HG02970 (cell line): Measurements from ENCODE around the gene TRPC6.
"Not testable (repeated sequence)": the region's sequence is repeated elsewhere in the genome, so short reads cannot be mapped to it uniquely, and the experiment has no call there.

Source experiments
- ATAC-seq: cut with Tn5 transposase; IDR thresholded peaks from one replicate; pipeline ENCODE4 v1.9.1; 2021; ENCODE audit warnings: mild to moderate bottlenecking, moderate library complexity, moderate number of reproducible peaks; ENCODE audit not compliant: unreplicated experiment, low FRiP score

Gene TRPC6

GRCh38 chr11:101458161-101458560, 125.6 kb downstream of the TRPC6 start:
- no peak for ATAC-seq

DNA sequence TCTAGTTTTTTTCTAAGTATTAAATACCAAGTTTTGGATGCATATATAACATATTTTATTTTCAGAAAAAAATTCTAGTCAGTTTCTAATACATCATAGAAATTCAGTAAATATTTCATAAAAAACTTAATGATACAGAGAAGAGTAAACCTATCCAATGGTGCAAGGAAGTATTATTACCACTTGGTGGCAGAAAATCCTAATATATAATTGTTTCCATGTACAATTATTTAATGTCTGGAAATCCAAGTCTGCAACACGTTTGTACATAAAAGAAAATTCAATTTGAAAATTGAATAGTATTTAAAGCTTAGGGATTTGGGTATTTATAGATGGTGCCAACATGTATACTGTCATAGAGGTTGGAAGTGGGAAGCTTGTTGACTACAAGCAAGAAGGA, 127.0 kb downstream of the TRPC6 start:
- no peak for ATAC-seq

DNA sequence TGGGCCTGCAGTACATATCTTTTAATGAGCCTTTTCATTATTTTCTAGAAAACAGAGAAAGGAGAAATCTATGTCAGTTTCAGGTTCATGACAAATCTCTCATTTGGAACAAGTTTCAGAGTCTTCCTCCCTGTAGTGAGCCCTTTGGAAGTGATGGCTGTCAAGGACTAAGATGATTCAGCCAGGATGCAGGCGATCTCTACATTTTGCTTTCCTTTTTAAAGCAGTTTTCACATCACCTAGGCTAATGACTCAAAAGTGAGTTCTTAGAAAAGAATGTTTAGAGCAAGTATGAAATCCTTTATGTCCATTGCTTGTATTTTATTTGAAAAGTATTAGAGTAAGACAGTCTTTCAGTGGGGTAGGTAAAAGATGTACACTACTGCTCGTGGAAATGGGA, 130.1 kb downstream of the TRPC6 start:
- no peak for ATAC-seq

DNA sequence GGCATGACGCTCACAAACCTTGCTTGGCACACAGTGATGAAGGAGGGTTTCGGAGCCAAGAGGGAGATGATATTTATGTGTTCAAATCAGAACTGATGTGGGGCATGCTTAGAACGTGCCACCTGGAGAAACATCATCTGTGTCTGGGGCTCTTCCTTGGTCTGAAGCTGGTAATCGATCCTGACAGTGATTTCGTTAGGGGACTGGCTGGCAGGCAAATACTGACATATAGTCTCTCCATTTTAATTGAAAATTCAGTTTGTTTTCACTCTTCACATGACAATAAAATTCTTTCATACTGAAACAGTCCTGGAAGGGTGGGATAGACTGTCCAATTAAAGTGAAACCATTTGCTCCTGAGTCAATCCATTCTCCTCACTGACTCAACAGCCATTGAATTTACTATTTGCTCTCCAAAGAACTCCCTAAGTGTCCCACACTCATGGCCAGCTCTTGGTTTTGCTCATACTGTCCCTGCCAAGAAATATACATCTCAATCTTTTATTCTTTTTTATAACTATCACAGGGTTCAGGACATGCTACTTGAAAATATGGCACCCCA, 134.8 kb downstream of the TRPC6 start:
- no peak for ATAC-seq

DNA sequence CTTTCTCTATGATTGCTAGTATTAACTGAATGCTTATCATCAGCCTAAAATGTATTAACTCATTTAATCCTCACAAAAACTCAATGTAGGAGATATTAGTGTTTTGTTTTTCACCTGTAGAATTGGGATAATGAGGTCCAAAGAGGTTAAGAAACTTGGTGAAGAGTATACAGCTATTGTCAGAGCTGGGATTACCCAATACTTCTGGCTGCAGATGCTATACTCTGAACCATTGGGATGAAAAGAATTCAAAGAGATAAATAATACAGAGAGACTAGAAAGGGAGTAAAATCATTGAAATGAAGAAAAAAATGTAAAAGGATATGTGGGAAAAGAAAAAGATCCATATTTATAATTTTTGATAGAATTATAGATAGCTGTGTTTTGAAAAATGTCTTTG, 137.1 kb downstream of the TRPC6 start:
- no peak for ATAC-seq

DNA sequence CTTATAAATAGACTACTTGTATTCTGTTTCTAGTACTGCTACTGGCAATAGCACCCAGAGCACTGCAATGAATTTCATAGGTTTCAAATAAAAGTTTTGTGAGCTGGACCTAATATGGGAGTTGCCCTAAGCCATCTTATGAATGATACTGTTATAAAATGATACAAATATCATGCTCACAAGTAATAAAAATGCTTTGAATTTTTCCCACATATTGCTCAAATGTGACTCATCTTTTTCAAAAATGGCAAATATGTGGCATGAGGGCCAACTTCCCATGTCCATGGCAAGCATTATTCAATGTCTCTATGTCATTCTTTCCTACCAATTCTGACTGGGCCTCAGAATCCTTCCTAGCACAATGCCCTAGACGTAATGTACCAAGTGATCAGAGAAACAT, 137.6 kb downstream of the TRPC6 start:
- ATAC-seq: no peak

DNA sequence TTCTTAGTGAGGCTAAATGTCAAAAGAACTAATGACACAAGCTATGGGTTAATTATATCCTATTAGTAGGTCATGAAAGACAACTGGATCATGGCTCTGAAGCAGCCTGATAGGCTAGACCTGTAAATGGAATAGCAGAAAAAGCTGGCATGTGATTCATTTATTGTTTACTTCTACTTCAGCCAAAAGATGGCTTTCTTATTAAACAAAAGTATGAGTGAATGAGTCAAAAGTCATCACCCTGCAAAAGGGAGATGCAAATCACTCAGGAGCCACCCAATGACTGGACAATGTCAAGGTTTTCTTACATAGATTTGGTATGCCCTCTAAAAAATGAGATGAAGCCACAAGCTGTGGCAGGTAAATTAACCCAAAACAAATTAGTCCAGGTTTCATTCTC, 138.0 kb downstream of the TRPC6 start:
- ATAC-seq: no peak

- no peak for ATAC-seq
Observed at GRCh38 chr11:101444851-101445250, 139.0 kb downstream of the TRPC6 start.

DNA sequence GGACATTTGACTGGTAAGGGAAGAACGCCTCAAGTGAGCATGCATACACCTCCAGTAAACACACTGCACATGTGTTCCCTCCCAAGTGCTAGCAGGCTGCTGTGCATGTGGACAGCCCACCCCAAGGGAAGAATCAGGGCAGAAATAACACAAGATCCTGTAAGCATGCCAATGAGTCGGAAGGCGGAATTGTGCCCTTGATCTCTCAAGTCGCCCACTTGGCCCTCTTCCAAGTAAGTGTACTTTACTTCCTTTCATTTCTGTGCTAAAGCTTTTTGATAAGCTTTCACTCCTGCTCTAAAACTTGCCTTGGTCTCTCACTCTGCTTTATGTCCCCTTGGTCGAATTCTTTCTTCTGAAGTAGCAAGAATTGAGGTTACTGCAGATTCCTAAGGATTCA, 139.6 kb downstream of the TRPC6 start:
- ATAC-seq: no peak

DNA sequence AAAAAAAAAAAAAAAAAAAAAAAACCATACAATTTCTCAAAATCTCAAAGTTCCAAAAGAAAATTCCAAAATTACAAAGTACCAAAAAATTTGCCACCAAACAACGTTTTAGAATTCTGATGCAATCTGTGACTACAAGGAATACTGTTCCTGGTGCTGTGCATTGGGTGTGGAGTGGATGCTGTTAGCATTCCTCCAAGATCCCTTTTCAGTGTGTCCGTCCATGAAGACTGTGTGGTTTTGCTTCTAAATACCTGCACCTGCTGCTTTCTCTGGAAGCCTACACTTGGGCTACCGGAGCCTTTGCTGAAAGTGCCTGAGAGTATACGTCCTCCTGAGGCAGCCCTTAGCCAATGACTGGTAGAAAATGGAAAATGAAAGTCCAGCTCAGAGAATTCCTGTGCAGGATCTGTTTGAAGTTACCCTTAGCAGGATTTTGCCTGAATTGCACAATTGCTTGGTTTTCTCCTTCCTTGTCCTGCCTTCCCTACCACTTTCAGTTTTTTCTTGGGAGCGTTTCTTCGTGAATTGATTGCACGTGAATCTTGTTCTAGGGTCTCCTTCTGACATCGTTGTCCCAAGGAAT, 140.8 kb downstream of the TRPC6 start:
- no peak for ATAC-seq

DNA sequence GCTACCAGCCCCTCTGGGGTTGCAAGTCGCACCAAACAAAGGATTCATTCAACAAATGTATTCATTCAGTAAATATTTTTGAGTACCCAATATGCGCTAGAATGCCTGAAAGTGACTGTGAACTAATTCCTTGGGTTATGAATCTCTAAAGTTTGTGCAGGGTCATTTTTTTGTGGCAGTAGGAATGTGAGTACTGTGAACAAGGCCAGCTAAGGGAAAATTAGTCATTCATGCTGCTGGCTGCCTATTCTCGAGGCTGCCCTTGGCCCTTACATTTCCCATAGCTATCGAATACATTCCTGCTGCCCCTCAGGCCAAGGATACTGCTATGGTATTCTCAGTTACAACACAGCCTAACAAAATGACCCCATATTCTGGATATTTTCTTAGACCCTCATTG, 141.6 kb downstream of the TRPC6 start:
- ATAC-seq: no peak

GRCh38 chr11:101441747-101442146, 142.1 kb downstream of the TRPC6 start:
- ATAC-seq: no peak

- ATAC-seq: no peak
Observed at GRCh38 chr11:101439488-101439887, 144.3 kb downstream of the TRPC6 start.

DNA sequence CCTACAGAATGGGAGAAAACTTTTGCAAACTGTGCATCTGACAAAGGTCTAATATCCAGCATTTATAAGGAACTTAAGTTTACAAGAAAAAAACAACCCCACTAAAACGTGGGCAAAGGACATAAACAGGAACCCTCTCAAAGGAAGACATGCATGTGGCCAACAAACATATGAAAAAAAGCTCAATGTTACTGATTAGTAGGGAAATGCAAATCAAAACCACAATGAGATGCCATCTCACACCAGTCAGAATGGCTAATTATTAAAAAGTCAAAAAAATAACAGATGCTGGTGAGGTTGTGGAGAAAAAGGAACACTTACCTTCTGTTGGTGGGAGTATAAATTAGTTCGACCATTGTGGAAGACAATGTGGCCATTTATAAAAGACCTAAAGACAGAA, 145.1 kb downstream of the TRPC6 start:
- not testable (repeated sequence) for ATAC-seq

- no peak for ATAC-seq
Observed at GRCh38 chr11:101438126-101438525, 145.7 kb downstream of the TRPC6 start.

- ATAC-seq: no peak
Observed at GRCh38 chr11:101436511-101437142, 147.2 kb downstream of the TRPC6 start.

- no peak for ATAC-seq
Observed at GRCh38 chr11:101435408-101435973, 148.3 kb downstream of the TRPC6 start.

DNA sequence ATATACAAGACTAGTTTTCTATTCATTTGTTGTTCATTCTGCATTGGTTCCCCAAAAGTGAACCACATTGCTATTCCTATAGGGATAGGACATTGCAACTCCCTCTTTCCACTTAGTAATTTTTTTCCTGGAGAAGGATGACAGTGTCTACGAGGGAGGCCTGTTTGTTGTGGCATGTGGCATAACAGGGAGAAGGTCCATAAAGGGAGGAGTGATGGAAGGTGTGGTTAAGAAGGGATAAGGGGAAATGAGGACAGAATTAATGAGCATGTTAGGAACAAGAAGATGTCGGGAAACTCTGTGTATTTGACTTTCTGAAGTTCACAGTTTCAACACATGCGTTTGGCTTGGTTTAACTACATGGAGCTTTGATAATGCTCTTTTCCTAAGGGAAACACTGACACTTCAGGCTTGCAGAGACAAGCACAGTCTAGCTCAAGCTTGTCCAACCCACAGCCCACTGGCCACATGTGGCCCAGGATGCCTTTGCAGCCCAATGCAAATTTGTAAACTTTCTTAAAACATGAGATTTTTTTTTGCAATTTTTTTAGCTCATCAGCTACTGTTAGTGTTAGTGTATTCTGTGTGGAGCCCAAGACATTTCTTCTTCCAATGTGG, 149.7 kb downstream of the TRPC6 start:
- ATAC-seq: no peak

- ATAC-seq: no peak
Observed at GRCh38 chr11:101433151-101433550, 150.7 kb downstream of the TRPC6 start.

DNA sequence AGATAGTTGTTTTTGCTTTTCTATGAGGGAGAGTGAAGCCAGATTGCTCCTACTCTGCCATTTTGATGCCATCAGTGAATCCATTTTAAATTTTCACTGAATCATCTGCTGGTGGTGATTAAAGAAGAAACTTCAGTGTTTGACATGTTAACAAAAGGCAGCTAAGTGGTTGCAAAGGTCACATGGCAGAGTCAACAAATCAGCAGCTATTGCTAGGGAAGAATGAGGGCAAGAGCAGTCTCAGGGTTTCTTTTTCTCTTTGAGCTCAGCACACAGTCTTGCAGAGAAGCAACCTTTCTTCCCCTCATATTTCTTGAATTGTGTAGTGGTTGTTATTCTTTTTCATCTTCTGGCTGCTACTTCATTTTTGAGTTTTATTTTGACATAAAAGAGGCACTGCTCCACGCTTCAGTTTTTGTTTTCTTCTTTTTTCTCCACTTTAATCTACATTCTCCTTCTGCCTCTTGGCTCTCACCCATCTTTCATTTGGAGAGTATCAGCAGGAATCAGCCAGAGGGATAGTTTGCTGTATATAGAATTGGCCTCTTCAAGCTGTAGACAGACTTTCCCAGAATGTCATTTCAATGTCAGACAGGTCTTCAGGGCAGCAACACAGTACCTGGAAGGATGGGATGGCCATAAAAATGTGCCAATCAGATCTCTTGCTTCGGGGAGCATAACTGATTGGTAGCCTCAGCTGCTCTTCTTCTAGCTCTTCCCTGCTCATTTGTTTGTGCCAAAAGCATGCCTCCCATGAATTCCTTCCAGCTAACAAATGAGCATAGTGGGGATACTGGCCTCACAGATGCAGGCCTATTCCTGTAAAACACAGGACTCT, 153.9 kb downstream of the TRPC6 start:
- ATAC-seq: no peak

DNA sequence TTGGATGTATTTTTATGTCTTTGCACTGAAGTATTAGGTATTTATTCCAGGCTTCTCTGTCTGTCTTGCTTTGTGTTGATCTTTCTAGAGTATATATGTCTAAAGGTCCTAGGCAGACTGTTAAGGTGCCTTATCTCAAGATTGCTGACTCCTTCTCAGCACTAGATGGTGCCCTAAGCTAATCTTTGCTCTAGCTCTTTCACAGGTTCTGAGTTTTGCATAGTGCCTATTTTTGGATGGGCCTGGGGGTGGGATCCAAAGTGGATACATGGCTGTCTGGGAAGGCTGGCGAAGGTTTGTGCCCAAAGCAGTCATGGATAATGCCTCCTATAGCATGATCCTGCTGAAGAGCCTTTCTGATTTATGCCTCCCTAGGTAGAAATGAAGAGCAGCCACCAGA, 154.9 kb downstream of the TRPC6 start:
- ATAC-seq: no peak
